GM19467 (cell line): ENCODE results near the gene GPR22.

Experiments
- ATAC-seq: cut with Tn5 transposase; IDR thresholded peaks from one replicate; pipeline ENCODE4 v1.9.1; 2021; ENCODE audit warnings: mild to moderate bottlenecking, moderate library complexity; ENCODE audit not compliant: unreplicated experiment

The GPR22 gene

GRCh38 chr7:107469929-107470328 is at the start of gene GPR22:
Gene GPR22 (plus strand): TSS chr7:107470057. CDS start chr7:107474061, 4,004 bp downstream.
- ATAC-seq: no peak

GRCh38 chr7:107427462-107427861 is 42.4 kb upstream of the GPR22 start:
- no peak for ATAC-seq

GRCh38 chr7:107428642-107429041 is 41.2 kb upstream of the GPR22 start:
- ATAC-seq: no peak

- ATAC-seq: no peak
Measured at GRCh38 chr7:107430057-107430456, 39.8 kb upstream of the GPR22 start.

- no peak for ATAC-seq
Measured at GRCh38 chr7:107432261-107432660, 37.6 kb upstream of the GPR22 start.

GRCh38 chr7:107435749-107436148 is 34.1 kb upstream of the GPR22 start:
- ATAC-seq: no peak

GRCh38 chr7:107439025-107439424 is 30.8 kb upstream of the GPR22 start:
- ATAC-seq: no peak

- ATAC-seq: no peak
Measured at GRCh38 chr7:107441581-107442422, 28.1 kb upstream of the GPR22 start.

- no peak for ATAC-seq
Measured at GRCh38 chr7:107442678-107443077, 27.2 kb upstream of the GPR22 start.

- no peak for ATAC-seq
Measured at GRCh38 chr7:107446531-107446930, 23.3 kb upstream of the GPR22 start.

- no peak for ATAC-seq
Measured at GRCh38 chr7:107446988-107447387, 22.9 kb upstream of the GPR22 start.

- ATAC-seq: no peak
Measured at GRCh38 chr7:107450970-107451369, 18.9 kb upstream of the GPR22 start.

- ATAC-seq: no peak
Measured at GRCh38 chr7:107453388-107453787, 16.5 kb upstream of the GPR22 start.

GRCh38 chr7:107461938-107462533 is 7.8 kb upstream of the GPR22 start:
- no peak for ATAC-seq

- no peak for ATAC-seq
Measured at GRCh38 chr7:107463139-107464078, 6.4 kb upstream of the GPR22 start.

GRCh38 chr7:107464666-107465226 is 5.1 kb upstream of the GPR22 start:
- no peak for ATAC-seq

GRCh38 chr7:107467972-107468371 is 1.9 kb upstream of the GPR22 start:
- ATAC-seq: no peak

- ATAC-seq: no peak
Measured at GRCh38 chr7:107468824-107469223, 1.0 kb upstream of the GPR22 start.

GRCh38 chr7:107471292-107472070 is 1.6 kb downstream of the GPR22 start:
- ATAC-seq: no peak

- no peak for ATAC-seq
Measured at GRCh38 chr7:107472116-107472515, 2.3 kb downstream of the GPR22 start.
